ENCODE results near the gene R3HCC1L. TPM values are rescaled to one million over a fixed set of nuclear protein-coding genes. Genes with fewer than 3 reads are reported as not detected.

The R3HCC1L gene
- total and polyA plus RNA-seq, 10 of the 15 experiments (the other 5 are each of a cell fraction or from before 2014, with no cell fraction given), result 11.3 to 20.3 (median 15.3) TPM

- Histone ChIP-seq H2AFZ (ENCODE audit: control insufficient read depth, low read depth, low read length) (no peak overlapping the region), H3K27ac (ENCODE audit: control insufficient read depth, insufficient read depth) (no peak overlapping the region), H4K20me1 (ENCODE audit: control insufficient read depth, insufficient read depth) (no peaks in the 10 kb centered on the region), H3K36me3 (ENCODE audit: control insufficient read depth in 2 of 2, insufficient read depth in 2 of 2, low read length in 1 of 2) (no peaks in the 10 kb centered on the region), H3K9ac (ENCODE audit: control insufficient read depth, insufficient read depth, low read length) (no peak overlapping the region), H3K9me3 (replicated peaks; ENCODE audit: control insufficient read depth, insufficient read depth, low read length) (no peaks in the 10 kb centered on the region), H3K4me1 (ENCODE audit: control insufficient read depth, insufficient read depth, low read length) (no peaks in the 10 kb centered on the region), H3K4me2 (ENCODE audit: control insufficient read depth, insufficient read depth) (no peak overlapping the region), H3K79me2 (ENCODE audit: control insufficient read depth, insufficient read depth, low read length) (no peaks in the 10 kb centered on the region), H3K4me3 (no peak overlapping the region), H3K27me3 (replicated peaks in 1 of 2; ENCODE audit: control insufficient read depth in 2 of 2, insufficient read depth in 2 of 2, low read length in 1 of 2) (no peaks in the 10 kb centered on the region; a peak in 1 of 4 replicates)
- in situ Hi-C loops (cut with MboI) (no loop called here), intact Hi-C loops (cut with micrococcal nuclease; ENCODE audit: unreplicated experiment) (no loop called here)
- ATAC-seq (no peak), FAIRE-seq (no peak), DNase-seq (ENCODE audit: low read depth, low spot score) (no peak)
- CTCF ChIA-PET, result no interaction called here
- no TSS peak for BruUV-seq (replicated peaks)
- POLR2A ChIA-PET, result no interaction called here
- RAD21 ChIA-PET (ENCODE audit: unreplicated experiment), result no interaction called here
- SMC1A ChIA-PET (ENCODE audit: uncharacterized antibody, unreplicated experiment), result no interaction called here
- WGBS (ENCODE audit: insufficient coverage, insufficient replicate concordance, low lambda C conversion rate, missing lambda C conversion rate), result 33% methylated on average over 7 of the region's 7 CpGs
- TF ChIP-seq CEBPB (IDR thresholded peaks at IDR 0.05; ENCODE audit: borderline replicate concordance in 1 of 2, low read depth in 2 of 2, low read length in 2 of 2) (no peak), EED (IDR thresholded peaks at IDR 0.05; ENCODE audit: low read depth) (no peak), CREM (IDR thresholded peaks at IDR 0.05; ENCODE audit: low read depth) (no peak), SMAD1 (IDR thresholded peaks at IDR 0.05; ENCODE audit: low read depth, partially characterized antibody) (no peak), RELB (IDR thresholded peaks at IDR 0.05; ENCODE audit: low read depth) (no peak)
Measured at GRCh38 chr10:98088186-98088971, 46.1 kb upstream of the R3HCC1L start.

GRCh38 chr10:98090822-98091221, 43.6 kb upstream of the R3HCC1L start:
- H3K36me3 ChIP-seq (ENCODE audit: control insufficient read depth in 2 of 2, insufficient read depth in 2 of 2, low read length in 1 of 2), result no peaks in the 10 kb centered on the region
- H3K4me3 ChIP-seq, result no peak overlapping the region
- no peak overlapping the region for H3K4me2 ChIP-seq (ENCODE audit: control insufficient read depth, insufficient read depth)
- DNase-seq (ENCODE audit: low read depth, low spot score) (no peak), FAIRE-seq (no peak), ATAC-seq (no peak)
- BruUV-seq (replicated peaks), result no TSS peak
- intact Hi-C loops (cut with micrococcal nuclease; ENCODE audit: unreplicated experiment) (no loop called here), in situ Hi-C loops (cut with MboI) (no loop called here)
- ChIA-PET CTCF (no interaction called here), POLR2A (no interaction called here), SMC1A (ENCODE audit: uncharacterized antibody, unreplicated experiment) (no interaction called here), RAD21 (ENCODE audit: unreplicated experiment) (no interaction called here)
- no peaks in the 10 kb centered on the region for H3K9me3 ChIP-seq (replicated peaks; ENCODE audit: control insufficient read depth, insufficient read depth, low read length)
- no peaks in the 10 kb centered on the region for H3K79me2 ChIP-seq (ENCODE audit: control insufficient read depth, insufficient read depth, low read length)
- no peaks in the 10 kb centered on the region for H3K4me1 ChIP-seq (ENCODE audit: control insufficient read depth, insufficient read depth, low read length)
- H3K27me3 ChIP-seq (replicated peaks in 1 of 2; ENCODE audit: control insufficient read depth in 2 of 2, insufficient read depth in 2 of 2, low read length in 1 of 2), result no peaks in the 10 kb centered on the region; a peak in 1 of 4 replicates
- H3K27ac ChIP-seq (ENCODE audit: control insufficient read depth, insufficient read depth), result no peak overlapping the region
- H3K9ac ChIP-seq (ENCODE audit: control insufficient read depth, insufficient read depth, low read length), result no peak overlapping the region
- H4K20me1 ChIP-seq (ENCODE audit: control insufficient read depth, insufficient read depth), result no peaks in the 10 kb centered on the region; the same call in 1 of the 2 replicates
- H2AFZ ChIP-seq (ENCODE audit: control insufficient read depth, low read depth, low read length), result no peak overlapping the region
- 6% methylated on average over 3 of the region's 3 CpGs for WGBS (ENCODE audit: insufficient coverage, insufficient replicate concordance, low lambda C conversion rate, missing lambda C conversion rate)
- TF ChIP-seq LARP7 (IDR thresholded peaks at IDR 0.05), result no peak
- no peak for TF ChIP-seq NFYB (IDR thresholded peaks at IDR 0.05; ENCODE audit: insufficient read depth, low read depth, low read length)
- TF ChIP-seq EGR1 (IDR thresholded peaks at IDR 0.05; ENCODE audit: borderline replicate concordance in 1 of 2, low read depth in 2 of 2, low read length in 2 of 2), result no peak
- no peak for TF ChIP-seq IRF5 (IDR thresholded peaks at IDR 0.05; ENCODE audit: borderline replicate concordance)
- TF ChIP-seq TAF1 (IDR thresholded peaks at IDR 0.05; ENCODE audit: borderline replicate concordance, low read depth, low read length), result no peak
- TF ChIP-seq ASH2L (IDR thresholded peaks at IDR 0.05; ENCODE audit: borderline replicate concordance, low read depth), result no peak
- TF ChIP-seq SREBF2 (IDR thresholded peaks at IDR 0.05; ENCODE audit: low read length), result no peak
- TF ChIP-seq RBBP5 (conservative IDR thresholded peaks at IDR 0.05), result no peak
- no peak for TF ChIP-seq ZZZ3 (IDR thresholded peaks at IDR 0.05; ENCODE audit: control insufficient read depth, insufficient read length, low read depth)
- TF ChIP-seq MEF2B (IDR thresholded peaks at IDR 0.05; ENCODE audit: partially characterized antibody, poor library complexity, severe bottlenecking), result no peak
- TF ChIP-seq PAX5 (IDR thresholded peaks at IDR 0.05; ENCODE audit: borderline replicate concordance, low read depth, low read length), result no peak
